IPS-15b (cell line): ENCODE data around the gene HMGB4.

Experiments
- H3K27me3 ChIP-seq: one replicate; pipeline ENCODE4 v1.6.1; 2013; ENCODE audit warnings: low read length; ENCODE audit not compliant: control insufficient read depth, insufficient read depth
- H3K36me3 ChIP-seq: one replicate; pipeline ENCODE4 v1.6.1; 2013; ENCODE audit warnings: low read length; ENCODE audit not compliant: control insufficient read depth, insufficient read depth
- H3K4me1 ChIP-seq: one replicate; pipeline ENCODE4 v1.6.1; 2013; ENCODE audit warnings: mild to moderate bottlenecking, low read length; ENCODE audit not compliant: control insufficient read depth, insufficient read depth
- H3K4me3 ChIP-seq: one replicate; pipeline ENCODE4 v1.5.1; 2013; ENCODE audit warnings: low read depth, low read length
- H3K9ac ChIP-seq: one replicate; pipeline ENCODE4 v1.6.1; 2013; ENCODE audit warnings: low read depth, mild to moderate bottlenecking, low read length
- H3K9me3 ChIP-seq: one replicate; pipeline ENCODE4 v1.6.1; 2013; ENCODE audit warnings: mild to moderate bottlenecking, low read length; ENCODE audit not compliant: control insufficient read depth, insufficient read depth

The HMGB4 gene

GRCh38 chr1:33863779-33864178 is at the start of gene HMGB4:
Gene HMGB4 (plus strand): TSS chr1:33864079. CDS start chr1:33864192, 113 bp downstream.
- no peak within 1 kb of the TSS for H3K9ac ChIP-seq
- no peaks in the 10 kb centered on the region for H3K27me3 ChIP-seq
- no peaks in the 10 kb centered on the region for H3K9me3 ChIP-seq
- no peak within 1 kb of the TSS for H3K4me3 ChIP-seq
- H3K36me3 ChIP-seq, result no peaks in the 10 kb centered on the region
- peaks cover 2% of the 10 kb centered on the region for H3K4me1 ChIP-seq

GRCh38 chr1:33814166-33814565 is 49.7 kb upstream of the HMGB4 start:
- H3K36me3 ChIP-seq, result no peaks in the 10 kb centered on the region

GRCh38 chr1:33815061-33815460 is 48.8 kb upstream of the HMGB4 start:
- Histone ChIP-seq H3K4me3 (no peak overlapping the region), H3K4me1 (no peaks in the 10 kb centered on the region), H3K27me3 (no peaks in the 10 kb centered on the region), H3K36me3 (no peaks in the 10 kb centered on the region), H3K9ac (no peak overlapping the region), H3K9me3 (no peaks in the 10 kb centered on the region)

More at GRCh38 chr1:33814166-33814565, 49.7 kb upstream of the HMGB4 start:
- Histone ChIP-seq H3K4me3 (no peak overlapping the region), H3K4me1 (no peaks in the 10 kb centered on the region), H3K9me3 (no peaks in the 10 kb centered on the region), H3K9ac (no peak overlapping the region), H3K27me3 (no peaks in the 10 kb centered on the region)

GRCh38 chr1:33818071-33818470 is 45.8 kb upstream of the HMGB4 start:
- H3K27me3 ChIP-seq, result no peaks in the 10 kb centered on the region
- H3K36me3 ChIP-seq, result peaks cover 3% of the 10 kb centered on the region
- H3K9ac ChIP-seq, result no peak overlapping the region
- no peaks in the 10 kb centered on the region for H3K9me3 ChIP-seq
- H3K4me1 ChIP-seq, result no peaks in the 10 kb centered on the region
- H3K4me3 ChIP-seq, result no peak overlapping the region

GRCh38 chr1:33819290-33819912 is 44.5 kb upstream of the HMGB4 start:
- Histone ChIP-seq H3K9ac (no peak overlapping the region), H3K9me3 (no peaks in the 10 kb centered on the region), H3K4me3 (no peak overlapping the region), H3K27me3 (no peaks in the 10 kb centered on the region), H3K36me3 (peaks cover 3% of the 10 kb centered on the region), H3K4me1 (no peaks in the 10 kb centered on the region)

- Histone ChIP-seq H3K36me3 (peaks cover 3% of the 10 kb centered on the region), H3K27me3 (no peaks in the 10 kb centered on the region), H3K9ac (no peak overlapping the region), H3K4me1 (no peaks in the 10 kb centered on the region), H3K4me3 (no peak overlapping the region), H3K9me3 (no peaks in the 10 kb centered on the region)
Observed at GRCh38 chr1:33819913-33820311, 44.0 kb upstream of the HMGB4 start.

GRCh38 chr1:33820804-33821203 is 43.1 kb upstream of the HMGB4 start:
- H3K27me3 ChIP-seq, result no peaks in the 10 kb centered on the region
- no peak overlapping the region for H3K9ac ChIP-seq
- H3K4me1 ChIP-seq, result no peaks in the 10 kb centered on the region
- no peaks in the 10 kb centered on the region for H3K9me3 ChIP-seq
- H3K36me3 ChIP-seq, result peaks cover 3% of the 10 kb centered on the region
- H3K4me3 ChIP-seq, result no peak overlapping the region

GRCh38 chr1:33821291-33821690 is 42.6 kb upstream of the HMGB4 start:
- Histone ChIP-seq H3K4me1 (no peaks in the 10 kb centered on the region), H3K27me3 (no peaks in the 10 kb centered on the region), H3K9me3 (no peaks in the 10 kb centered on the region), H3K9ac (no peak overlapping the region), H3K4me3 (no peak overlapping the region), H3K36me3 (peaks cover 3% of the 10 kb centered on the region)

- Histone ChIP-seq H3K4me1 (no peaks in the 10 kb centered on the region), H3K36me3 (peaks cover 3% of the 10 kb centered on the region), H3K27me3 (no peaks in the 10 kb centered on the region), H3K4me3 (no peak overlapping the region), H3K9ac (no peak overlapping the region), H3K9me3 (no peaks in the 10 kb centered on the region)
Observed at GRCh38 chr1:33822396-33822795, 41.5 kb upstream of the HMGB4 start.

- Histone ChIP-seq H3K9me3 (peaks cover 5% of the 10 kb centered on the region), H3K27me3 (no peaks in the 10 kb centered on the region), H3K36me3 (peaks cover 3% of the 10 kb centered on the region), H3K4me3 (no peak overlapping the region), H3K9ac (no peak overlapping the region), H3K4me1 (no peaks in the 10 kb centered on the region)
Observed at GRCh38 chr1:33823401-33823800, 40.5 kb upstream of the HMGB4 start.

GRCh38 chr1:33823830-33824229 is 40.0 kb upstream of the HMGB4 start:
- Histone ChIP-seq H3K27me3 (no peaks in the 10 kb centered on the region), H3K36me3 (peaks cover 3% of the 10 kb centered on the region), H3K9me3 (peaks cover 7% of the 10 kb centered on the region), H3K4me1 (no peaks in the 10 kb centered on the region), H3K4me3 (no peak overlapping the region), H3K9ac (no peak overlapping the region)

- Histone ChIP-seq H3K9ac (no peak overlapping the region), H3K9me3 (peaks cover 10% of the 10 kb centered on the region), H3K4me3 (no peak overlapping the region), H3K27me3 (no peaks in the 10 kb centered on the region), H3K4me1 (no peaks in the 10 kb centered on the region), H3K36me3 (peaks cover 3% of the 10 kb centered on the region)
Observed at GRCh38 chr1:33824321-33824720, 39.6 kb upstream of the HMGB4 start.
